SU-DHL-6 (cell line): ENCODE data around the gene PLEKHS1.

Source experiments
- H2AFZ ChIP-seq: fragments of 200-600 bp; sonication (generic); 2 replicates; pipeline ENCODE4 v1.6.1; 2014; ENCODE audit warnings: low read depth, mild to moderate bottlenecking, moderate library complexity, mixed read lengths, antibody characterized with exemption, low read length; ENCODE audit not compliant: severe bottlenecking
- H3F3A ChIP-seq: fragments of 200-600 bp; shearing (Covaris generic); 2 replicates; pipeline ENCODE4 v1.6.0; 2016; ENCODE audit warnings: antibody characterized with exemption, mild to moderate bottlenecking; ENCODE audit not compliant: insufficient read depth
- H3K27ac ChIP-seq: fragments of 200-600 bp; sonication (generic); 2 replicates; pipeline ENCODE4 v1.5.1; 2016; ENCODE audit warnings: low read depth, mild to moderate bottlenecking, low read length, moderate library complexity, mixed read lengths
- H3K27me3 ChIP-seq: fragments of 200-600 bp; sonication (generic), shearing (Covaris generic); 2 replicates; pipeline ENCODE4 v1.6.0; 2014; ENCODE audit warnings: mild to moderate bottlenecking, low read length
- H3K36me3 ChIP-seq: fragments of 200-600 bp; sonication (generic); 2 replicates; pipeline ENCODE4 v1.6.1; 2014; ENCODE audit warnings: mild to moderate bottlenecking, low read length, mixed read lengths
- H3K4me2 ChIP-seq: fragments of 300-600, 200-600 bp; shearing (Covaris generic), sonication (generic); 2 replicates; pipeline ENCODE4 v1.6.0; 2014; ENCODE audit warnings: low read length, low read depth, mild to moderate bottlenecking; ENCODE audit not compliant: poor library complexity, severe bottlenecking
- H3K4me3 ChIP-seq: fragments of 200-600 bp; sonication (generic); 2 replicates; pipeline ENCODE4 v1.5.1; 2014; ENCODE audit warnings: antibody characterized with exemption, low read length, mild to moderate bottlenecking, mixed read lengths; ENCODE audit not compliant: insufficient read depth, poor library complexity, severe bottlenecking
- H3K79me2 ChIP-seq: fragments of 200-600 bp; sonication (generic); 2 replicates; pipeline ENCODE4 v1.6.1; 2014; ENCODE audit warnings: mild to moderate bottlenecking, low read length, moderate library complexity; ENCODE audit not compliant: insufficient read depth
- H3K9ac ChIP-seq: fragments of 200-600 bp; sonication (generic); 2 replicates; pipeline ENCODE4 v1.7.0; 2014; ENCODE audit warnings: mild to moderate bottlenecking, low read length
- H3K9me2 ChIP-seq: fragments of 200-600 bp; sonication (generic); replicated peaks from 2 replicates; pipeline ENCODE4 v1.6.1; 2014; ENCODE audit warnings: low read length; ENCODE audit not compliant: insufficient read depth
- H3K9me3 ChIP-seq: fragments of 200-600 bp; sonication (generic); 2 replicates; pipeline ENCODE4 v1.6.1; 2014; ENCODE audit warnings: low read length, mixed read lengths; ENCODE audit not compliant: insufficient read depth
- H4K20me1 ChIP-seq: fragments of 200-600 bp; sonication (generic); 2 replicates; pipeline ENCODE4 v1.6.1; 2014; ENCODE audit warnings: low read depth, mild to moderate bottlenecking, antibody characterized with exemption, low read length, moderate library complexity, mixed read lengths
- EZH2phosphoT487 ChIP-seq: fragments of 200-600 bp; sonication (generic), shearing (Covaris generic); conservative IDR thresholded peaks from 2 replicates; pipeline ENCODE4 v1.6.1; 2018; ENCODE audit warnings: mild to moderate bottlenecking, antibody characterized with exemption, low read length, moderate library complexity, mixed read lengths
- TF ChIP-seq, protein P1 (sequence below): fragments of 200-600 bp; sonication (generic); IDR thresholded peaks from one replicate; pipeline ENCODE4 v1.5.1; 2017; ENCODE audit warnings: antibody characterized with exemption, mild to moderate bottlenecking, low read length, moderate library complexity; ENCODE audit not compliant: insufficient read depth, poor library complexity, severe bottlenecking

The PLEKHS1 gene

DNA sequence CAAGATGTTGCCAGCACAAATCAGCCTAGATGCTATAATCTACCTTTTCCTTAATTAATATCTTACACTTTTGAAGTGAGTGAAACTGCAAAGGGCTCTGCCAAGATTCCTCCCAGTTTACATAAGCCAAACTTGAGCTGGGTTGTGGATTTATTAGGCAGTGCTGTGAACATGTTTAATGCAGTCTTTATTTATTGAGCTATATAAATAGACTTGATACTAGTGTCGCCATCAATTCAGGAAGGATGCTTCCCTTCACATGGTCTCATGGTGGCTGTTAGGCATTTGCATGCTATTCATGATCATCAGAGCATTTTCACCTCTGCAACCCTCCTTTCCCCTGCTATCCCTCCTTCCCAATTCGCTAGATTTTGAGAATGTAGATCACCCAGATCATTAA is 40.2 kb downstream of the PLEKHS1 start:
- H3K9me3 ChIP-seq = no peaks in the 10 kb centered on the region
- H3F3A ChIP-seq = no peaks in the 10 kb centered on the region
- no peak overlapping the region for H3K27ac ChIP-seq
- no peak overlapping the region for H3K4me2 ChIP-seq
- no peaks in the 10 kb centered on the region for H3K9me2 ChIP-seq
- no peak for TF ChIP-seq EZH2phosphoT487
- TF ChIP-seq, protein P1, sequence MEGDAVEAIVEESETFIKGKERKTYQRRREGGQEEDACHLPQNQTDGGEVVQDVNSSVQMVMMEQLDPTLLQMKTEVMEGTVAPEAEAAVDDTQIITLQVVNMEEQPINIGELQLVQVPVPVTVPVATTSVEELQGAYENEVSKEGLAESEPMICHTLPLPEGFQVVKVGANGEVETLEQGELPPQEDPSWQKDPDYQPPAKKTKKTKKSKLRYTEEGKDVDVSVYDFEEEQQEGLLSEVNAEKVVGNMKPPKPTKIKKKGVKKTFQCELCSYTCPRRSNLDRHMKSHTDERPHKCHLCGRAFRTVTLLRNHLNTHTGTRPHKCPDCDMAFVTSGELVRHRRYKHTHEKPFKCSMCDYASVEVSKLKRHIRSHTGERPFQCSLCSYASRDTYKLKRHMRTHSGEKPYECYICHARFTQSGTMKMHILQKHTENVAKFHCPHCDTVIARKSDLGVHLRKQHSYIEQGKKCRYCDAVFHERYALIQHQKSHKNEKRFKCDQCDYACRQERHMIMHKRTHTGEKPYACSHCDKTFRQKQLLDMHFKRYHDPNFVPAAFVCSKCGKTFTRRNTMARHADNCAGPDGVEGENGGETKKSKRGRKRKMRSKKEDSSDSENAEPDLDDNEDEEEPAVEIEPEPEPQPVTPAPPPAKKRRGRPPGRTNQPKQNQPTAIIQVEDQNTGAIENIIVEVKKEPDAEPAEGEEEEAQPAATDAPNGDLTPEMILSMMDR = no peak
- H3K4me3 ChIP-seq = no peak overlapping the region
- H4K20me1 ChIP-seq = no peaks in the 10 kb centered on the region
- no peaks in the 10 kb centered on the region for H3K27me3 ChIP-seq
- no peak overlapping the region for H3K9ac ChIP-seq
- no peak overlapping the region for H2AFZ ChIP-seq
- no peaks in the 10 kb centered on the region for H3K79me2 ChIP-seq
- H3K36me3 ChIP-seq = no peaks in the 10 kb centered on the region

DNA sequence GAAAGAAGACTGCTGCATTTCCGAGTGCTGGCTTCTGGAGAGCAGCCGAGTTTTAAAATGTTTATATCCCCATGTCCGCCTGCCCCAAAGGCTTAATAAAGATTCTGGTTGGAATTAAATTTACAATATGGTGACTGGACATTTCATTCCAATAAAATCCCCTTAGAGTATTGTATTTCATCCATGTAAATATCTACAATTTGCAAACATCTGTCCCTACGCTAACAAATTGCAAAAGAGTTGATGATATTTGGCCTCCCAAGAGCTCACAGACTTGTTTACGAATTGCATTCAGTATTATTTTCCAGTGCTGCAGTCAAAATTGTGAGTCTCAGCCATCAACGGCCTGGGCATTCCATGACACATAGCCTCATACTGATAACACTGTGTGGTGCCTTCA is 50.1 kb downstream of the PLEKHS1 start:
- Histone ChIP-seq H3K27me3 (no peaks in the 10 kb centered on the region), H3K79me2 (no peaks in the 10 kb centered on the region), H3K4me3 (no peak overlapping the region), H3K4me2 (no peak overlapping the region), H3F3A (no peaks in the 10 kb centered on the region), H2AFZ (no peak overlapping the region), H3K9me2 (no peaks in the 10 kb centered on the region), H4K20me1 (no peaks in the 10 kb centered on the region), H3K9me3 (no peaks in the 10 kb centered on the region), H3K27ac (no peak overlapping the region), H3K9ac (no peak overlapping the region), H3K36me3 (no peaks in the 10 kb centered on the region)
- TF ChIP-seq EZH2phosphoT487 = no peak
- TF ChIP-seq, protein P1 = no peak

DNA sequence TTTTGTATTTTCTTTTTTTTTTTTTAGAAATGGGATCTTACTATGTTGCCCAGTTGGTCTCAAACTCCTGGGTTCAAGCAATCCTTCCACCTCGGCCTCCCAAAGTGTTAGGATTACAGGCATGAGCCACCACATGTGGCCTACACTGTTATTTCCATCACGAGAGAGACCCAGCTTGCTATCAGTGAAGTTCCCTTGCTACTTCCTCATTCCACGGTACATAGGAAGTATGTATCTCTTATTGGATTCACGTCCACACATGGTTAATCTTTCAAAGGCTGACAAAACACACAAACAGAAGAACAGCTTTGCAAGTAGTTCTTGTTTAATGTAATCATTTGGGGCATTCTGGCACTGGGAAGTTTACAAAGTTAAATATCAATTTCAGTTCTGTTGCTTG is 51.5 kb downstream of the PLEKHS1 start:
- no peaks in the 10 kb centered on the region for H3K36me3 ChIP-seq
- H3K27ac ChIP-seq = no peak overlapping the region
- peak overlapping the region; percentile 65 for H2AFZ ChIP-seq

More for the DNA sequence above, 51.5 kb downstream of the PLEKHS1 start:
- TF ChIP-seq, protein P1 = no peak
- TF ChIP-seq EZH2phosphoT487 = no peak
- Histone ChIP-seq H3F3A (no peaks in the 10 kb centered on the region), H3K9me3 (no peaks in the 10 kb centered on the region), H3K4me2 (no peak overlapping the region), H3K27me3 (no peaks in the 10 kb centered on the region), H3K9ac (no peak overlapping the region), H3K79me2 (no peaks in the 10 kb centered on the region), H3K9me2 (no peaks in the 10 kb centered on the region), H3K4me3 (no peak overlapping the region), H4K20me1 (no peaks in the 10 kb centered on the region)
